Central memory CD4-positive, alpha-beta T cell (primary cell): Measurements from ENCODE around the gene RRAD.
A peak's percentile ranks its signal among the peaks of the same experiment; 100 is the strongest.
"Not testable (repeated sequence)": the region's sequence is repeated elsewhere in the genome, so short reads cannot be mapped to it uniquely, and the experiment has no call there.

ENCODE experiments used
- DNase-seq: peaks from one replicate; pipeline ENCODE4 v3.0.0; 2022

The RRAD gene

DNA sequence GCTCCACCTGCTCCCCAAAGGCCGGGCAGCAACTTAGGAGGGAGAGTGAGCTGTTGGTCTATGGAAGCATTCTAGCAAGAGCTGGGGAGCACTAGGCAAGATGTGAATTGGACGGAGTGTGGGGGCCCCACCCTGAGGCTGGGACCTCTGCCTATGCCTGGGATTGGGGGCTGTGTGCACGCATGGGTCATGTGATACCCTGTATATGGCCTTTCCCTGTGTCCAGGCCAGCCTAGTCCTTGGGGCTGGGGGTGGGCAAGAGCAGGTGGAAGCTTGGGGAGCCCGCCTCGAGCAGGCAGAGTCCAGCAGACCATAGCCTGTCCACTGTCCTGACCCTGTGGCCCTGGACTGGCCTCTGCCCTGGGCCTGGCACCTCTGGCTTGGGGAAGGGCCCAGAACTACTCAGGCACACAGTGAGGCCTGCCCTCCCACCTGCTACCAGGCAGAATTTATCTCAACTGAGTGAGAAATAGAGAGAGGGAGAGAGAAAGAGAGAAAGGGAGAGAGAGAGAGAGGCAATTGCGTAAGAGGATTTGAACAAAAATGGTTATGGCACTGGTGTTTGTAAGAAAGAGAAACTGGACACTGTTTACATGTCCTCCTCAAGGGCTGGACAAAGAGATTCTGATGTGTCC, 25.9 kb downstream of the RRAD start:
- DNase-seq, result no peak

GRCh38 chr16:66898933-66899309, 26.4 kb downstream of the RRAD start:
- DNase-seq, result no peak

- no peak for DNase-seq
Observed at GRCh38 chr16:66898207-66898606, 27.1 kb downstream of the RRAD start.

DNA sequence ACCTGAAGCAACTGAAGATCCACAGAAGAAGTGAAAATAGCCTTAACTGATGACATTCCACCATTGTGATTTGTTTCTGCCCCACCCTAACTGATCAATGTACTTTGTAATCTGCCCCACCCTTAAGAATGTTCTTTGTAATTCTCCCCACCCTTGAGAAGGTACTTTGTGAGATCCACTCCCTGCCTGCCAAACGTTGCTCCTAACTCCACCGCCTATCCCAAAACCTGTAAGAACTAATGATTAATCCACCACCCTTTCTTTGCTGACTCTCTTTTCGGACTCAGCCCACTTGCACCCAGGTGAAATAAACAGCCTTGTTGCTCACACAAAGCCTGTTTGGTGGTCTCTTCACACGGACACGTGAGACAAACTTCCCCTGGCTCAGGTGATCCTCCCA, 28.7 kb downstream of the RRAD start:
- not testable (repeated sequence) for DNase-seq

DNA sequence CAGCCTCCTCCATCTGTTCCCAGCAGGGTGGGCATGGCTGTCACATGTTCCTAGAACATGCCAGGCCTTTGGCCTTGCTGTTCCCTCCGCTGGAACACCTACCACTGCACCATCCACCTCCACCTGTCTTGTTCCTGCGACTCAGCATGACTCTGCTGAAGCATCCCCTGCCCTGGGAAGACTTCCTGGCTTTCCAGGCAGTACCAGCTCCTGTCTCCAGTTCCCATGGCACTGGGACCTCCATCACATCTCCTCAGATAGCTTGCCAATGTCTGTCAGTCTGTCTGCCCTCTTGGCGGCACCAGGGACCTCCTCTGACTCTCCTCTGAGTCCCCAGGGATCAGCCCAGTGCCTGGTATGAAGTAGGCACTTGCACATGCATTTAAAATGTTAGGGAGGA, 29.3 kb downstream of the RRAD start:
- DNase-seq, result no peak

GRCh38 chr16:66895689-66895979, 29.7 kb downstream of the RRAD start:
- no peak for DNase-seq

DNA sequence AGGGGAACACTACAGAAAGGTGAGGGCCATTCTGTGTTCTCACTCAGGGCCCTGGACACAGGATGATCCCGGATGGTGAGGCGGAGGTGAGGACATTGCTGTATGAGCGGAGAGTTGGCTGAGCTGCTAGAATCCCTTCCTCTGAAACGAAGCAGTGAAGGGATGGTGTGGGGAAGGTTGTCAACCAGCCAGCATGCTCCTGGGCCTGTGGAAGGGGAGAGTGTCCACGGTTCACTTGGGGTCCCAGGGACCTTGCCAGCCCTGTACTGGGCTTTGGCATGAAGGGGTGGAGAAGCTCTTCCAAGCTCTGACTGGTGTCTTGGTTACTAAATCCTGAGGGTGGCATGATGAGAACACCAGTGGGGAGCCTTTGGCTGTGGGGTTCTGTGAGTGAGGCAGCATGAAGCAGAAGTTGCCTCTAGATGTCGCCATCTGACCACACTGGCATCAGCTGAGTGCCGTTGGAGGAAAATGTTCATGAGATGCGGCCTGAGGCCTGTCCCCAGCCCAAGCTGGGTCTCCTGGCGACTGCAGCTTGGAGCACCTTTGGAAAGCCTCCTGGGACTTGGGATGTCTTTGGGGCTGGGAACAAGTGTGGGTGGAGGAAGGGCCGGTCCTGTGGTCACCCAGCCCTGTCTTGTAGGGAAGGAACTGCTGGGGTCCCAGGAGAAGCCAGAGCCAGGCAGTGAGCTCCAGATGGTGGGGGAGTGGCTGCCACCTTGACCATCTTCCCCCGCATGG, 30.2 kb downstream of the RRAD start:
- DNase-seq, result peak; percentile 42

GRCh38 chr16:66894055-66894454, 31.3 kb downstream of the RRAD start:
- no peak for DNase-seq

- DNase-seq, result no peak
Observed at GRCh38 chr16:66891797-66892196, 33.5 kb downstream of the RRAD start.

- DNase-seq, result no peak
Observed at GRCh38 chr16:66891360-66891759, 34.0 kb downstream of the RRAD start.

DNA sequence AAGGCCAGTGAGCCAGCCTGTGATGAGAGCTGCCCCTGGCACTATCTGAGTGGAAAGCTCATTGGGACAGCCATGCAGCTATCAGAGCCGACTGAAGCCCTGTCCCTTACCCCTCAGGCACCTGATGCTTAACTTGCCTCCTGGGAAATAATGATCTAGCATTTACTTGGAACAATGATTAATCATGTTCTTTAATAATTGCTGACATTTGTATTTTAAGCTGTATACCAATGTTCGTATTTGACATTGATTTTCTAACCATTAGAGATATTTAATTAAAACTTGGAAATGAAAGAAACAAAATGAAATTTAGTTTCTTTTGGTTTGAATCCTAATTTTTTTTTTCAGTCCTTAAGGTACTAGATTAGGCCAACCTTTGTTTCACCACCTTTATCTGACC, 34.5 kb downstream of the RRAD start:
- DNase-seq, result no peak

DNA sequence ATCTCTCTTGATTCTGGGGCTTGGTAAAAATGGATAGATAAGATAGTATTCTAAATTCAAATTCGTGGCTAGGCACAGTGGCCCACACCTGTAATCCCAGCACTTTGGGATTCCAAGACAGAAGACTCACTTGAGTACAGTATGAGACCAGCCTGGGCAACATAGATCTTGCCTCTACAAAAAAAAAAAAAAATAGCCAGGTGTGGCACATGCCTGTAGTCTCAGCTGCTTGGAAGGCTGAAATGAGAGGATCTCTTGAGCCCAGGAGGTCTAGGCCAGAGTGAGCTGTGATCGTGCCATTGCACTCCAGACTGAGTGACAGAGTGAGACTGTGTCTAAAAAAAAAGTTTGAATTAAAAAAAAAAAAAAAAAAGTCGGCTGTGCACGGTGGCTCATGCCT, 35.7 kb downstream of the RRAD start:
- no peak for DNase-seq

- no peak for DNase-seq
Observed at GRCh38 chr16:66888647-66889615, 36.4 kb downstream of the RRAD start.

DNA sequence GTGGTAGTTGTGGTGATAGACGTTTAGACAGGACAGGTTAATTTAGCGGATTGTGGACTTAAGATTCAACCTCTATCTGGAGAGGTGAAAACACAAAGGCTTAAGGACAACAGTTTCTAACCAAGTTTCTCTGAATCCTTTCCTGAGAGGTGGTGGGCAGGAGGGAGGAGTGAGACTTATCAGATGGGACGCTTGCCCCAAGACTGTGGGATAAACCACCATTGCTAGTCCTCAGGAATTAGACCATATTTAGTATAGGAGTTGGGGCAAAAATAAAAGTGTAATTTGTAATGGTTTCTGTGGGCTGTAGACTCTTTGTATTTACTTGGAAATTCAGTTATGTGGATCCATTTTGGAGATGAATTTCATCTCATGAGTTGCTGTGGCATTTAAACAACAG, 38.4 kb downstream of the RRAD start:
- no peak for DNase-seq

- no peak for DNase-seq
Observed at GRCh38 chr16:66886321-66886720, 39.0 kb downstream of the RRAD start.

GRCh38 chr16:66885491-66885890, 39.8 kb downstream of the RRAD start:
- DNase-seq, result no peak

- no peak for DNase-seq
Observed at GRCh38 chr16:66882702-66883101, 42.6 kb downstream of the RRAD start.

GRCh38 chr16:66881964-66882508, 43.3 kb downstream of the RRAD start:
- DNase-seq, result no peak

GRCh38 chr16:66881560-66881959, 43.8 kb downstream of the RRAD start:
- DNase-seq, result no peak

DNA sequence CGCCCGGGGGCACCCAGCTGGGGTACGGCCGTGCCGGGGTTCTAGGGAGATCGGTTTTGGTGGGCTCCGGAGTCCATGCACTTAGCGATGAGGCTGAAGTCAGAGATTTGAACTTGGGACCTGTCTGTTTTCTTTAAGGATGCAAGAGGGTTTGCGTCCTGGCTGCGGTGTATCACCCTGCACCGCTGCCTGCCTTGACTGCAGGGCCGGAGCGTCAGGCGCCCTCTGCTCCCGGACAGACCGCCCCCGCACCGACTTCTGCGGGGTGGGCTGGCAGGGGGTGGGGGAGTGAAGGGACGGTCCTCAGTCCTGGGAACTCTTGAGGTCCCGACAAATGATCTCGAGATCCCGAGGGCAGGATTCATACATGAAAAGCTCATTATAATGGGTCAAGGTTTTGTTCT, 44.3 kb downstream of the RRAD start:
- DNase-seq, result no peak

GRCh38 chr16:66880288-66881013, 44.9 kb downstream of the RRAD start, which contains the start of gene PDP2:
Gene PDP2 (plus strand): TSS chr16:66880515. CDS start chr16:66884285, 3,770 bp downstream.
- peak; percentile 87 for DNase-seq

DNA sequence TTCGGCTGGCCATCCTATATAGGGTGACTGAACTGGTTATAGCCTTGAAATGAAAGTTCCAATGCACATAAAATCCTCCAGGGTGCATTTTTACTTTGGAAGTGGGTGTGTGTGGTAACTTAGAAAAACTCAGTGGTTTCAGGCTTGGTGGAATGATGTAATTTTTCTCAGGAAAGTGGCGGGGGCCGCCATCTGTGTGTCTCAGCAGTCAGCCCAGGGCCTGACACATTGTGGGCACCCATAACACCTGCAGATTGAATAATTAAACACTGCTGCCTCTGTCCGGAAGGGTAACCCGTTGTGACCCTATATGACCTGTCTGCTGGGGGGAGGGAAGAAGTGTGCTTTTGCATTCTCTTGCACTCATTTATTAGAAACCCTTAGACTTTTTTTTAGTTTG, 47.3 kb downstream of the RRAD start:
- no peak for DNase-seq
